ENCODE data around the gene OR4D1. TPM values are rescaled to one million over a fixed set of nuclear protein-coding genes. Genes with fewer than 3 reads are reported as not detected.

OR4D1 gene
- total and polyA plus RNA-seq, 7 donors = 0.07 TPM; not detected in 6

DNA sequence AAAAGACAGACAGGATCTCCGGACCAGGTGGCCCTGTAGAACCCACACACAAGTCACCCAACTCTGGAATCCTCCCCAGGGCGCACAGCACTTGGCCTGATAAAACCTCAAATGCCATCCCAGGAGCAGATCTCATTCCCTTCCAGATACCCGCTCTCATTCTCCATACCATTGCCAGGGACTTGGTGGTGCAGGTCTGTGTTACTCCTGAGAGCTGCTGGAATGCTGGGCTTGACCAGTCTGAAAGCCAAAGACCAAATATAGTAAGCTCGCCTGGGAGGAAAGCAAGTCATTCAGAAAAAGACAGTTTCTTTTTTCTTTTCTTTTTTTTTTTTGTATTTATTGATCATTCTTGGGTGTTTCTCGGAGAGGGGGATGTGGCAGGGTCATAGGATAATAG, 60.2 kb downstream of the OR4D1 start:
- DNase-seq = no peak
- peaks cover 13 to 70% (median 22%) of the 10 kb centered on the region in 4 donors for H3K36me3 ChIP-seq
- 94 to 97% methylated on average over 5 of the region's 5 CpGs for WGBS, 2 donors
- intact Hi-C loops (cut with DNase I) = no loop called here
- H3K27me3 ChIP-seq = no peaks in the 10 kb centered on the region
- H3K4me3 ChIP-seq = no peak overlapping the region
- no peaks in the 10 kb centered on the region for H3K9me3 ChIP-seq
- no peak overlapping the region for H3K27ac ChIP-seq
- no peaks in the 10 kb centered on the region for H3K4me1 ChIP-seq
- no peak for TF ChIP-seq POLR2A (IDR thresholded peaks at IDR 0.05)
- no peak for TF ChIP-seq EP300 (IDR thresholded peaks at IDR 0.05)
- no peak for TF ChIP-seq POLR2AphosphoS5 (IDR thresholded peaks at IDR 0.05)
- TF ChIP-seq, protein P1, sequence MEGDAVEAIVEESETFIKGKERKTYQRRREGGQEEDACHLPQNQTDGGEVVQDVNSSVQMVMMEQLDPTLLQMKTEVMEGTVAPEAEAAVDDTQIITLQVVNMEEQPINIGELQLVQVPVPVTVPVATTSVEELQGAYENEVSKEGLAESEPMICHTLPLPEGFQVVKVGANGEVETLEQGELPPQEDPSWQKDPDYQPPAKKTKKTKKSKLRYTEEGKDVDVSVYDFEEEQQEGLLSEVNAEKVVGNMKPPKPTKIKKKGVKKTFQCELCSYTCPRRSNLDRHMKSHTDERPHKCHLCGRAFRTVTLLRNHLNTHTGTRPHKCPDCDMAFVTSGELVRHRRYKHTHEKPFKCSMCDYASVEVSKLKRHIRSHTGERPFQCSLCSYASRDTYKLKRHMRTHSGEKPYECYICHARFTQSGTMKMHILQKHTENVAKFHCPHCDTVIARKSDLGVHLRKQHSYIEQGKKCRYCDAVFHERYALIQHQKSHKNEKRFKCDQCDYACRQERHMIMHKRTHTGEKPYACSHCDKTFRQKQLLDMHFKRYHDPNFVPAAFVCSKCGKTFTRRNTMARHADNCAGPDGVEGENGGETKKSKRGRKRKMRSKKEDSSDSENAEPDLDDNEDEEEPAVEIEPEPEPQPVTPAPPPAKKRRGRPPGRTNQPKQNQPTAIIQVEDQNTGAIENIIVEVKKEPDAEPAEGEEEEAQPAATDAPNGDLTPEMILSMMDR (IDR thresholded peaks at IDR 0.05) = no peak

Other genes with a start within 250 kb of the OR4D1 start
- gene CUEDC1, start 193.0 kb upstream of the OR4D1 start, total RNA-seq = 10 to 100 TPM; 29.5 to 64.0 (median 33.7) TPM
- gene CUEDC1, start 193.0 kb upstream of the OR4D1 start, polyA plus RNA-seq = 10 to 100 TPM in 2 of 3 donors, 1 to 10 TPM in 1; 3.0 to 20.0 (median 11.4) TPM
- 100 to 1,000 TPM in 3 of 4 donors, 10 to 100 TPM in 1; 99.8 to 120 (median 105) TPM for gene VEZF1, start 160.1 kb upstream of the OR4D1 start, total RNA-seq
- 10 to 100 TPM; 17.8 to 24.8 (median 21.0) TPM for gene VEZF1, start 160.1 kb upstream of the OR4D1 start, polyA plus RNA-seq
- gene SRSF1, start 141.1 kb upstream of the OR4D1 start, total RNA-seq = 100 to 1,000 TPM; 138 to 214 (median 151) TPM
- 100 to 1,000 TPM in 1 of 3 donors, 10 to 100 TPM in 2; 90.6 to 125 (median 93.7) TPM for gene SRSF1, start 141.1 kb upstream of the OR4D1 start, polyA plus RNA-seq
- 10 to 100 TPM; 19.4 to 28.9 (median 22.8) TPM for gene DYNLL2, start 65.0 kb upstream of the OR4D1 start, total RNA-seq
- 10 to 100 TPM; 26.4 to 44.9 (median 32.1) TPM for gene DYNLL2, start 65.0 kb upstream of the OR4D1 start, polyA plus RNA-seq
- gene OR4D2, start 18.6 kb downstream of the OR4D1 start, total RNA-seq = not detected
- gene OR4D2, start 18.6 kb downstream of the OR4D1 start, polyA plus RNA-seq = not detected
- gene EPX, start 44.3 kb downstream of the OR4D1 start, total RNA-seq = not detected
- gene EPX, start 44.3 kb downstream of the OR4D1 start, polyA plus RNA-seq = under 1 TPM in 1 of 3 donors, not detected in 2; 0.03 TPM
- gene MKS1, start 70.9 kb downstream of the OR4D1 start, total RNA-seq = 10 to 100 TPM in 1 of 4 donors, 1 to 10 TPM in 3; 6.1 to 11.0 (median 8.4) TPM
- 1 to 10 TPM; 3.0 to 10.0 (median 6.6) TPM for gene MKS1, start 70.9 kb downstream of the OR4D1 start, polyA plus RNA-seq
- gene LPO, start 90.2 kb downstream of the OR4D1 start, total RNA-seq = not detected
- not detected for gene LPO, start 90.2 kb downstream of the OR4D1 start, polyA plus RNA-seq
- under 1 TPM in 1 of 4 donors, not detected in 3; 0.36 TPM for gene MPO, start 132.6 kb downstream of the OR4D1 start, total RNA-seq
- gene MPO, start 132.6 kb downstream of the OR4D1 start, polyA plus RNA-seq = under 1 TPM in 1 of 3 donors, not detected in 2; 0.44 TPM
- 10 to 100 TPM; 12.5 to 28.4 (median 17.0) TPM for gene TSPOAP1, start 180.4 kb downstream of the OR4D1 start, total RNA-seq
- 1 to 10 TPM in 2 of 3 donors, under 1 TPM in 1; 0.69 to 7.2 (median 3.6) TPM for gene TSPOAP1, start 180.4 kb downstream of the OR4D1 start, polyA plus RNA-seq
- 10 to 100 TPM; 50.5 to 65.3 (median 57.4) TPM for gene SUPT4H1, start 203.8 kb downstream of the OR4D1 start, total RNA-seq
- 100 to 1,000 TPM in 1 of 3 donors, 10 to 100 TPM in 2; 90.1 to 114 (median 99.3) TPM for gene SUPT4H1, start 203.8 kb downstream of the OR4D1 start, polyA plus RNA-seq

Measured in sigmoid colon (tissue), 7 donors.